HG03575 (cell line): ENCODE measurements around the gene TAF10.

Experiments used
- ATAC-seq: cut with Tn5 transposase; IDR thresholded peaks from one replicate; pipeline ENCODE4 v1.9.1; 2021; ENCODE audit not compliant: unreplicated experiment, insufficient number of reproducible peaks, low FRiP score; ENCODE audit errors: extremely low read depth

TAF10 gene

DNA sequence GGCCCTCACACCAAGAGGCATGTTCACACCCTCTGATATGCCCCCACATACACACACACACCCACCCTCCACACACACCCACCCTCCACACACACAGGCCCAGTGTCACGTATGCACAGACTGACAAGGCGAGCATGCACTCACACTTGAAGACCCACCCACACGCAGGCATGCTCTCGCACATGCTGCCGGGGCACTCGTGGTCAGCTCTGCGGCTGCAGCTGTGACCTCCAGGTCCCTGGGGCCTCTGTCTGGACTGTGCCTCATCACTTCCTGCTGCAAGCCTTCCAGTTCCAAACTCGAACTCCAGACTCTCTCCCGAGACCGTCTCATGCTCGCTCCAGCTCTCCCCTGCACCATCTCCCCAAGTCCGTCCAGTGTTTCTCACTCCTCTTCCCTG is 34.1 kb upstream of the TAF10 start:
- no peak for ATAC-seq

DNA sequence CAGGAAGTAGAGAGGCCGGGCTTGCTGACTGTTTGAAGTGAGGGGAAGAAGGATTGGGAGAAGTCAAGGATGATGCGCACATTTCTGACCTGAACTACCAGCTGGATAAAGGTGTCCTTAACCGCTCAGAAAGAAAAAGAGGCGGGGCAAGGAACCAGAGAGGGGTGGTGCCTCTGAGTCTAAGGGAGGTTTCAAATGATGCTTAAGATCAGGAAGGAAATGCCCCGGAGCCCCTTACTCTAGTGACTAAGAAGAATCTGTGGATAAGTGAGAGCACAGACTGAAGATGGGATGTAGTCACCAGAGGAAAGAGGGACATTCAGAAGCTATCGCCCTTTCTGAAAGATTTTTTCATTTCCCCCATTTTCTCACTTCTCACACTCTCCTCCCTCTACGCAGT is 30.9 kb upstream of the TAF10 start:
- no peak for ATAC-seq

GRCh38 chr11:6640985-6641701 is 29.1 kb upstream of the TAF10 start:
- ATAC-seq = no peak

DNA sequence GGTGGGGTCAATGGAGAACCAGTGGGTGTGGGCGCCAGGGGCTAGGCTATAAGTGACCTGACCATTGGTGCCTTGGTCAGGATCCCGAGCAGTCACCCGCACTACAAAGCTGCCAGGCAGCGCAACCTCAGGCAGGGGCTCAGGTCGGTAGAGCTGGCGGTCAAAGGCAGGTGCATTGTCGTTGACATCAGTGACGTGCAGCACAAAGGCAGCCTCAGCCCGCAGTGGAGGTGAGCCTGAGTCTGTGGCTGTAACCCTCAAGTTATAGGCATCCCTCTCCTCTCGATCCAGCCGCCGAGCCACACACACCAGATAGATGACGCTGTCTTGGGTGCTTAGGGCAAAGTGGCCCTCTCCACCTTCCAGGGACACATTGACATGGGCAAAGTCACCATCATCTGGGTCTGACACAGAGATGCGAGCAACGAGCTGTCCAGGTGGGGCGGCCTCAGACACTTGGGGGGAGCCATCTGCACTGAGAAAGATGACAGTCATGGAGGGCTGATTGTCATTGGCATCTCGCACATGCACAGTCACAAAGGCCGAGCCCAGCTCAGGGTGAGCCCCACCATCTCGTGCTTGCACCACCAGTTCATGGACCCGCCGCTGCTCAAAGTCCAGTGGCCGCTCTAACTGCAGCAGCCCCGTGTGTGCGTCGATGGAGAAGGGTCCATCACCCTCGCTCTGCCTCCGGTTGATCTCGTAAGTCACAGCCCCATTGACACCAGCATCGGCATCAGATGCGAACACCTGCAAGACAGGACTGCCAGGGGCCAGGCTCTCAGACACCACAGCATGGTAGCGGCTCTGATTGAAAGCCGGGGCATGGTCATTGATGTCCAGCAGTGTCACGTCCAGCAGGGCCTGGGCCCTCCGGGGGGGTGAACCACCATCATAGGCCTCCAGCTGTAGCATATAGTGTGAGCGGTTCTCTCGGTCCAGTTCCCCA is 28.3 kb upstream of the TAF10 start:
- ATAC-seq = no peak

- no peak for ATAC-seq
Measured at GRCh38 chr11:6638429-6638828, 26.4 kb upstream of the TAF10 start.

- no peak for ATAC-seq
Measured at GRCh38 chr11:6637871-6638270, 25.9 kb upstream of the TAF10 start.

DNA sequence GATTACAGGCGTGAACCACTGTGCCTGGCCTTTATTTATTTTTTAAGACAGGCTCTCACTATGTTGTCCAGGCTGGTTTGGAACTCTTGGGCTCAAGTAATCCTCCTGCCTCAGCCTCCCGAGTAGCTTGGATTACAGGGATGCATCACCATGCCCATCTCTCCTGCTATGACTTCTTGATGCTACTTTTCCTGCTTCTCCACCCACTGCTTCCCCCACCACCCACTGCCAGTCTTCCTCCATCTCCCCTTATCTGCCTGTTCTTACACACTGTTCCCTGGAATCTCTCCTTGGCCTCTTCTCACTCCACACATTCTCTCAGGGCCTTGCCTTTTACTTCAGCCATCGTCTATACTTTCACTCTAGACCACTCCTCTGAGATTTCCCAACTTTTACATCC is 24.5 kb upstream of the TAF10 start:
- ATAC-seq = no peak

DNA sequence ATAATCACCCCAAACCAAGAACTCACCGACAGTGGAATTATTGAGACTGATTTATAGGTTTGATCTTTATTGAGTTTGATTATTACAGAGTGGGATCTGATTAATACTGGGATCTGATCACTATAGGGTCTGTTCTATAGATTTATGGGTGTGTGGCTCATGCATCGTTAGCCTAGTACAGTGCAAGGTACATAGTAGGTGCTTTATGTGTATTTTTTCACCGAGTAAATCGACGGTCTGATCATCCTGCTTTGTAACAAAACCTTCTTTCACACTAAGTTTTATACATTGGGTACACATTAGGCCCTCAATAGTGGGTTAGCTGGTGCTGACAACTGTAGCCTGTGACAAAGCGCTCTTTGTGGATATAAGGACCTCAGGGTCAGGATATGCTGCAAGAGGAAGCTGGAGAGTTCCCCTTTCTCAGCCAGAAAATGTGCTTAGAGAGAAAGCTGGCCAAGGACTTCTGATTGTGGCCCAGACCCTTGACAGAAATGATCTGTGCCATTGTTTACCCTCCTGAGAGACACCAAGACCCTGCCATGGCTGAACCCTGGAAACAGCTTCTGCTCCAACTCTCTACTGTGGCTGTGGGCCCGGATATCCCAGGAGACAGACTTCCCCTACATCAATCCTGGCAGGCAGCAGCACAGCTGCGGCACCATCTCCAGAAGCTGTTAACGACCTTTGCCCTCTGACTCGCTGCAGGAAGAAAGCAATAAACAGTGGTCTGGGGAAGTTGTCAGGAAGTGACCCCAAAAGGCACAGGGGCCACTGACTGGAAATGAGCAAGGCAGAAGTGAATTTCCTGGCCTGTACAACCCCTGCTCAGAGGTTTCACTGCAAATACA is 23.3 kb upstream of the TAF10 start:
- no peak for ATAC-seq

DNA sequence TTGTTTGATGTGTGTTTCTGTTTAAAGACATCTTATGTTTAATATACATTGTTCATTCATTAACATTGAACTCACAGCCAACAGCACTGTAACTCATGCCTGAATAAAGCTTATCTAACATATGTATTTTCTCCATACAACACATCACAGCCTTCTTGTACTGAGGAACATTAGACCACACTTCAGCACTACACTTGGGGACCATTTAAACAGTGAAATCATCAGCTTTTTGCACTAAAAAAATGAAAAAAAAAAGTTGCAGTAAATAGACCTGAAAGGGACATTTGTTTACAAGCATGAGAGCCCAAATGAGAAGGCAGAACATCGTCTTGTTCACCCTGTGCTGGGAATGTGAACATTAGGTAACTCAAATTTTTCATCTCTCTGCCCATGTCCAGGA is 22.5 kb upstream of the TAF10 start:
- ATAC-seq = no peak

- ATAC-seq = no peak
Measured at GRCh38 chr11:6633422-6634408, 21.7 kb upstream of the TAF10 start.

- no peak for ATAC-seq
Measured at GRCh38 chr11:6632116-6633073, 20.4 kb upstream of the TAF10 start.

DNA sequence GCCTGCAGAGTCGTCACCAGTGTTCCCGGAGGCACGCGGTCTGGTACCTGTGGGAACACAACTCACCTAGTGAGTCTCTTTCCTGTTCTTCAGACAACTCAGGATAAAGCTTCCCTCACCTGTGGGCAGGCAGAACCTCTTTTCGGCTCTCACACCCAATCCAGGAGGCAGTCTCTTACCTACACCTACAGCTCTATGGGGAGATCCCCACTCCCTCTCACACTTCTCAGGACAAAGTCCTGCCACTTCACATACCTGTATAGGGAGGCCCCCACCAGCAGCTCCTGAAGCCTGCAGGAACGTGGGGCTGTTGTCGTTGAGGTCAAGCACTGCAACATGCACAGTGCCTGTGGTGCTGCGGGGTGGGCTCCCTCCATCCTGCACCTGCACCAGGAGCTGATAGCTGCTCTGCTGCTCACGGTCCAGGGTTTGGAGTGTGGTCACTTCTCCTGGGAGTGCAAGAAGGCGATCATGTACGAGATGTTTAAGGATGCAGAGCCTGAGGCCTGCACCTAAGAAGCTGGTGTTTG is 19.4 kb upstream of the TAF10 start:
- no peak for ATAC-seq

DNA sequence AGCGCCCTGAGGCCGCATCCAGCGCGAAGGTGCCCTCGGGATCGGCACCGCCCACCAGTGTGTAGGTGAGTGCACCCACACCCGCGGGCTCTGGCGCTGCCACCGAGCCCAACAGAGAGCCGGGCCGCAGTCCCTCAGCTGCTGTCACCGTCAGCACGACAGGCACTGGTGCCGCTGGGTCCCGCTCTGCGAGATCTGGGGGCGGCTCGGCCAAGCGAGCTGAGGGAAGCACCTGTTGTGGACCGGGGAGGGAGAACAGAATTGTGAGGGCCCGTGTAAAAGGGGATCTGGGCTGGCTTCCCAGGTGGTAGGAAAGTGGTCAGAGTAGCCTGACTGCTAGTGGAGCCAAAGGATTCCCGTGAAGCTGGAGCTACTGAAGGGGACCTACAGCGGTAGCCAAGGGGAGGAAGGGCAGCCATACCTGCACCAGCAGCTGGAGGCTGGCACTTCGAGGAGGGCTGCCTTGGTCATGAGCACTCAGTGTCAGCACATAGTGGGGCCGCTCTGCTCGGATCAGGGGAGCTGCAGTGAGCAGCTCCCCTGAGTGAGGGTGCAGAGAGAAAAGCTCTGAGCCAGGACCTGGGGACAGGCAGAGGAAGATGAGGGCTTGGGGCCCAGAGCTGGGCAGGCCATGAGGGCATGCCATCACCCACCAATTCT is 18.7 kb upstream of the TAF10 start:
- ATAC-seq = no peak

- no peak for ATAC-seq
Measured at GRCh38 chr11:6629892-6630631, 18.0 kb upstream of the TAF10 start.

GRCh38 chr11:6629573-6629891 is 17.5 kb upstream of the TAF10 start:
- ATAC-seq = no peak

GRCh38 chr11:6628526-6628925 is 16.5 kb upstream of the TAF10 start:
- ATAC-seq = no peak
